Thyroid gland (tissue), 4 donors: ENCODE results near the gene SNRPD3. TPM values are rescaled to one million over a fixed set of nuclear protein-coding genes. Genes with fewer than 3 reads are reported as not detected.

ENCODE experiments used
- DNase-seq, 2 donors: peaks; one replicate each; pipeline ENCODE4 v3.0.0-alpha.2; 2019
- H3K27ac ChIP-seq, 3 donors: fragments of 200-600 bp; sonication (generic); 1 replicate in 2 of 3; 2 replicates in 1 of 3; pipeline ENCODE4 v1.5.1; 2016 to 2019; ENCODE audit warnings: mild to moderate bottlenecking in 1 of 3, moderate library complexity in 1 of 3
- H3K27me3 ChIP-seq: fragments of 200-600 bp; sonication (generic); one replicate; pipeline ENCODE4 v1.5.1; 2019
- H3K36me3 ChIP-seq, 2 donors: fragments of 200-600 bp; sonication (generic); one replicate each; pipeline ENCODE4 v1.5.1; 2016 to 2019
- H3K4me1 ChIP-seq, 2 donors: fragments of 200-600 bp; sonication (generic); one replicate each; pipeline ENCODE4 v1.5.1; 2017 to 2019
- H3K4me3 ChIP-seq, 3 donors: fragments of 200-600 bp; sonication (generic); replicated peaks in 1 of 3; 1 replicate in 2 of 3; 2 replicates in 1 of 3; pipeline ENCODE4 v1.5.1; 2016; ENCODE audit warnings: mild to moderate bottlenecking in 1 of 3
- H3K9me3 ChIP-seq: fragments of 200-600 bp; sonication (generic); one replicate; pipeline ENCODE4 v1.5.1; 2017
- CTCF ChIP-seq, 6 experiments: fragments of 200-600 bp in 3 of 6; fragments of 450-650 bp in 3 of 6; sonication (generic) in 3 of 6; IDR thresholded peaks; one replicate each; pipeline ENCODE4 v1.5.1; 2016 to 2019; ENCODE audit warnings: antibody characterized with exemption in 6 of 6, mild to moderate bottlenecking in 2 of 6, inconsistent platforms in 1 of 6, moderate library complexity in 1 of 6
- POLR2A ChIP-seq, 2 donors: fragments of 450-650 bp; IDR thresholded peaks; one replicate each; pipeline ENCODE4 v1.6.1; 2017; ENCODE audit warnings: antibody characterized with exemption in 2 of 2, mild to moderate bottlenecking in 2 of 2, moderate library complexity in 1 of 2
- WGBS, 2 donors: methylation state at CpG; one replicate each; pipeline ENCODE4 v1.1.5; 2017; 5-methylcytosine and 5-hydroxymethylcytosine counted together
- intact Hi-C: fragments of 100-400 bp; cut with DNase I; formaldehyde crosslinking; loops from one replicate; pipeline ENCODE4 v1.15.1; 2023
- total RNA-seq, 4 donors: library from RNA; depleted of rRNA; stranded (reverse); fragments of >200 nt; gene quantifications; one replicate each; pipeline ENCODE4 v1.2.3, GENCODE V29; 2016

The SNRPD3 gene
- total RNA-seq, 4 donors from 2014 or later = 96.9 to 216 (median 145) TPM

GRCh38 chr22:24571266-24571665 lies 15.5 kb downstream of the SNRPD3 start:
- no peak for TF ChIP-seq POLR2A (IDR thresholded peaks at IDR 0.05)
- TF ChIP-seq CTCF (IDR thresholded peaks at IDR 0.05) = no peak
- peaks cover 8 to 10% of the 10 kb centered on the region in 2 donors for H3K4me1 ChIP-seq
- no peaks in the 10 kb centered on the region for H3K9me3 ChIP-seq
- DNase-seq = no peak
- WGBS, 2 donors = 90 to 97% methylated on average over 7 of the region's 7 CpGs
- no peak overlapping the region for H3K4me3 ChIP-seq
- intact Hi-C loops = no loop called here
- no peaks in the 10 kb centered on the region for H3K27me3 ChIP-seq
- H3K27ac ChIP-seq = no peak overlapping the region
- peaks cover 35 to 42% of the 10 kb centered on the region in 2 donors for H3K36me3 ChIP-seq

GRCh38 chr22:24576778-24577177 lies 21.0 kb downstream of the SNRPD3 start:
- peaks cover under 1% of the 10 kb centered on the region in 2 donors for H3K4me1 ChIP-seq
- no peak overlapping the region for H3K4me3 ChIP-seq
- TF ChIP-seq CTCF (IDR thresholded peaks at IDR 0.05) = no peak
- TF ChIP-seq POLR2A (IDR thresholded peaks at IDR 0.05) = no peak
- H3K27ac ChIP-seq = no peak overlapping the region
- intact Hi-C loops = no loop called here
- no peak for DNase-seq
- no peaks in the 10 kb centered on the region for H3K27me3 ChIP-seq
- H3K36me3 ChIP-seq = peaks cover 8 to 17% of the 10 kb centered on the region in 2 donors
- 88 to 90% methylated on average over 1 of the region's 1 CpG for WGBS, 2 donors
- no peaks in the 10 kb centered on the region for H3K9me3 ChIP-seq

GRCh38 chr22:24578355-24579257 lies 22.8 kb downstream of the SNRPD3 start:
- no peaks in the 10 kb centered on the region for H3K27me3 ChIP-seq
- intact Hi-C loops = no loop called here
- 87 to 88% methylated on average over 8 of the region's 8 CpGs for WGBS, 2 donors
- H3K4me3 ChIP-seq = no peak overlapping the region
- peaks cover 13 to 19% of the 10 kb centered on the region in 2 donors for H3K4me1 ChIP-seq
- TF ChIP-seq POLR2A (IDR thresholded peaks at IDR 0.05) (no peak), CTCF (IDR thresholded peaks at IDR 0.05) (no peak)
- H3K27ac ChIP-seq = peak overlapping the region in 1 of 3 donors; percentile 20
- no peaks in the 10 kb centered on the region for H3K9me3 ChIP-seq
- no peak for DNase-seq
- H3K36me3 ChIP-seq = peaks cover 0 to 10% of the 10 kb centered on the region in 2 donors

- TF ChIP-seq CTCF (IDR thresholded peaks at IDR 0.05) (no peak), POLR2A (IDR thresholded peaks at IDR 0.05) (no peak)
- DNase-seq = no peak
- intact Hi-C loops = no loop called here
- Histone ChIP-seq H3K27ac (no peak overlapping the region), H3K4me1 (peaks cover 19 to 25% of the 10 kb centered on the region in 2 donors), H3K36me3 (peaks cover 0 to 4% of the 10 kb centered on the region in 2 donors), H3K27me3 (no peaks in the 10 kb centered on the region), H3K9me3 (no peaks in the 10 kb centered on the region), H3K4me3 (no peak overlapping the region)
- WGBS, 2 donors = 85 to 90% methylated on average over 1 of the region's 1 CpG
Measured at GRCh38 chr22:24579258-24579601, 23.4 kb downstream of the SNRPD3 start.

GRCh38 chr22:24580276-24580675 lies 24.5 kb downstream of the SNRPD3 start:
- TF ChIP-seq POLR2A (IDR thresholded peaks at IDR 0.05) (no peak), CTCF (IDR thresholded peaks at IDR 0.05) (no peak)
- H3K27me3 ChIP-seq = no peaks in the 10 kb centered on the region
- H3K9me3 ChIP-seq = no peaks in the 10 kb centered on the region
- WGBS, 2 donors = 93 to 97% methylated on average over 2 of the region's 2 CpGs
- DNase-seq = no peak
- no peak overlapping the region for H3K4me3 ChIP-seq
- intact Hi-C loops = no loop called here
- no peak overlapping the region for H3K27ac ChIP-seq
- no peaks in the 10 kb centered on the region for H3K36me3 ChIP-seq
- H3K4me1 ChIP-seq = peaks cover 21 to 30% of the 10 kb centered on the region in 2 donors
